ENCODE measurements around the gene ACAA1.

DNA sequence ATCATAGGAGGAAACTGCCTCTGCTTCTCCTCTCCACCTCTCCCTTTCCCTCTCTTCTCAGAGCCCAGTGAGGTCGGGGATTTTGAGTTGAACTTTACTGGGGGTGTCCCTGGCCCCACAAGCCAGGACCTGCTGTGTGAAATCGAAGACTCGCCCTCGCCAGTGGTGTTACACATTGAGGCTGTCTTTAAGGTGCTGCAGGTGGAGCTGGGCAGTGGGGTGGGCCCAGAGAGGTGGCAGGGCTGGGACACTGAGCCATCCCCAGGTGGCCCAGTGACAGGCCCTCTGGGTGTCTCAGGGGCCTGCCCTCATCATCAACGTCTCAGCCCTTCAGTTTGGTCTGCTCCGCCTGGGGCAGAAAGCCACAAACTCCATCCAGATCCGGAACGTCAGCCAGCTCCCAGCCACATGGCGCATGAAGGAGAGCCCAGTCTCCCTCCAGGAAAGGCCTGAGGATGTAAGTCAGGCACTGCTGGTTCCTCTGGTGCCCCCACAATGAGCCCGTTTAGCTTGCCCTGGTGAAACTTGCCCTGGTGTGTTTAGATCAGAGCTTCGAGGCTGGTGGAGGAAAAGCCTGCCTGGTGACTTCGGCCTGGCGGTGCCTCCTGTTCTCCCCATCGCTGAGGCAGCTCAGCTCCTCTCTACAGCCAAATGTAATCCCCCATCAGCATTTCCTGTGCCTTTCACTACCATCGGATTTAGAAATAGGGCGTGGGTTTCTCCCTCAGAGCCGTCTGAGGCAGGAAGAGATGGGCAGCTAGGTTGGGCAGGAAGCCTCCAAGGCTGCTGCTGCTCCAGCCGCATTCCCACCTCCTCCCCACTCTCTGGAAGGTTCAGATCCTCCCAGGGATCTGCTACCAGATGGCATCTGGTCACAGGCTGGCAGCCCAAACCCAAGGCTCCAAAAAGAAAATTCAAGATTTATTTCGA is 39.2 kb downstream of the ACAA1 start:
- TF ChIP-seq, protein P1, sequence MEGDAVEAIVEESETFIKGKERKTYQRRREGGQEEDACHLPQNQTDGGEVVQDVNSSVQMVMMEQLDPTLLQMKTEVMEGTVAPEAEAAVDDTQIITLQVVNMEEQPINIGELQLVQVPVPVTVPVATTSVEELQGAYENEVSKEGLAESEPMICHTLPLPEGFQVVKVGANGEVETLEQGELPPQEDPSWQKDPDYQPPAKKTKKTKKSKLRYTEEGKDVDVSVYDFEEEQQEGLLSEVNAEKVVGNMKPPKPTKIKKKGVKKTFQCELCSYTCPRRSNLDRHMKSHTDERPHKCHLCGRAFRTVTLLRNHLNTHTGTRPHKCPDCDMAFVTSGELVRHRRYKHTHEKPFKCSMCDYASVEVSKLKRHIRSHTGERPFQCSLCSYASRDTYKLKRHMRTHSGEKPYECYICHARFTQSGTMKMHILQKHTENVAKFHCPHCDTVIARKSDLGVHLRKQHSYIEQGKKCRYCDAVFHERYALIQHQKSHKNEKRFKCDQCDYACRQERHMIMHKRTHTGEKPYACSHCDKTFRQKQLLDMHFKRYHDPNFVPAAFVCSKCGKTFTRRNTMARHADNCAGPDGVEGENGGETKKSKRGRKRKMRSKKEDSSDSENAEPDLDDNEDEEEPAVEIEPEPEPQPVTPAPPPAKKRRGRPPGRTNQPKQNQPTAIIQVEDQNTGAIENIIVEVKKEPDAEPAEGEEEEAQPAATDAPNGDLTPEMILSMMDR (IDR thresholded peaks at IDR 0.05 in 2 of 3, conservative IDR thresholded peaks at IDR 0.05 in 1 of 3; ENCODE audit: borderline replicate concordance in 1 of 3, insufficient read depth in 1 of 3, low read depth in 2 of 3, low read length in 2 of 3), result no peak
- TF ChIP-seq POLR2AphosphoS5 (IDR thresholded peaks at IDR 0.05; ENCODE audit: low read depth, low read length) (no peak), POLR2A (IDR thresholded peaks at IDR 0.05; ENCODE audit: borderline replicate concordance, extremely low read depth, insufficient read depth, insufficient read length) (no peak), FOSL1 (IDR thresholded peaks at IDR 0.05; ENCODE audit: low read depth) (no peak), JUND (IDR thresholded peaks at IDR 0.05) (no peak), SIN3A (IDR thresholded peaks at IDR 0.05; ENCODE audit: low read depth) (no peak)
